CD14-positive monocyte (primary cell): Measurements from ENCODE around the gene TOP2A. TPM values are rescaled to one million over a fixed set of nuclear protein-coding genes. Genes with fewer than 3 reads are reported as not detected.
"Not testable (repeated sequence)": the region's sequence is repeated elsewhere in the genome, so short reads cannot be mapped to it uniquely, and the experiment has no call there.

Experiments used
- DNase-seq, 3 donors: peaks; one replicate each; pipeline ENCODE4 v3.0.0-alpha.2; 2011 to 2022
- H2AFZ ChIP-seq: 2 replicates; pipeline ENCODE4 v1.6.0; 2012; ENCODE audit warnings: mild to moderate bottlenecking, low read depth, low read length, inconsistent platforms; ENCODE audit not compliant: insufficient read depth, poor library complexity, severe bottlenecking
- H3K27ac ChIP-seq, 2 donors: 1 replicate in 1 of 2; 2 replicates in 1 of 2; pipeline ENCODE4 v1.5.1; 2012 to 2013; ENCODE audit warnings: low read length in 2 of 2, control low read depth in 1 of 2, inconsistent platforms in 1 of 2, low read depth in 1 of 2, mild to moderate bottlenecking in 1 of 2
- H3K27me3 ChIP-seq, 2 donors: one replicate each; pipeline versions ENCODE4 v1.6.0 to v1.6.1; 2011 to 2013; ENCODE audit warnings: low read length in 2 of 2; ENCODE audit not compliant: control insufficient read depth in 2 of 2, insufficient read depth in 2 of 2
- H3K36me3 ChIP-seq, 2 donors: replicated peaks in 1 of 2; 1 replicate in 1 of 2; 2 replicates in 1 of 2; pipeline versions ENCODE4 v1.5.1 to v1.6.1; 2012 to 2013; ENCODE audit warnings: low read length in 2 of 2, control low read depth in 1 of 2, inconsistent platforms in 1 of 2, mild to moderate bottlenecking in 1 of 2; ENCODE audit not compliant: insufficient read depth in 2 of 2, control insufficient read depth in 1 of 2
- H3K4me1 ChIP-seq, 2 donors: 1 replicate in 1 of 2; 2 replicates in 1 of 2; pipeline versions ENCODE4 v1.5.1 to v1.6.1; 2012 to 2013; ENCODE audit warnings: low read length in 2 of 2, control low read depth in 1 of 2, inconsistent platforms in 1 of 2, mild to moderate bottlenecking in 1 of 2, moderate library complexity in 1 of 2; ENCODE audit not compliant: insufficient read depth in 2 of 2, control insufficient read depth in 1 of 2
- H3K4me2 ChIP-seq: replicated peaks from 2 replicates; pipeline ENCODE3; 2012; ENCODE audit warnings: low read length, moderate library complexity, mild to moderate bottlenecking; ENCODE audit not compliant: poor library complexity, severe bottlenecking; ENCODE audit errors: extremely low read depth
- H3K4me3 ChIP-seq, 3 experiments: fragments of 200-600 bp in 1 of 3; sonication (generic) in 1 of 3; replicated peaks in 1 of 3; 1 replicate in 2 of 3; 2 replicates in 1 of 3; pipeline ENCODE4 v1.5.1; 2011 to 2013; ENCODE audit warnings: low read length in 3 of 3, mild to moderate bottlenecking in 3 of 3, control low read depth in 2 of 3, low read depth in 2 of 3, inconsistent platforms in 1 of 3, moderate library complexity in 1 of 3
- H3K79me2 ChIP-seq: 2 replicates; pipeline ENCODE4 v1.6.0; 2012; ENCODE audit warnings: mild to moderate bottlenecking, control low read depth, inconsistent platforms, low read length, moderate library complexity; ENCODE audit not compliant: insufficient read depth
- H3K9ac ChIP-seq: 2 replicates; pipeline ENCODE4 v1.6.0; 2017; ENCODE audit warnings: low read length, mild to moderate bottlenecking; ENCODE audit not compliant: insufficient read depth, poor library complexity, severe bottlenecking
- H3K9me3 ChIP-seq, 2 donors: replicated peaks in 1 of 2; 1 replicate in 1 of 2; 2 replicates in 1 of 2; pipeline versions ENCODE4 v1.5.1 to v1.6.1; 2012 to 2013; ENCODE audit warnings: low read length in 2 of 2, control low read depth in 1 of 2; ENCODE audit not compliant: control insufficient read depth in 1 of 2, insufficient read depth in 1 of 2
- H4K20me1 ChIP-seq: 2 replicates; pipeline ENCODE4 v1.6.0; 2012; ENCODE audit warnings: mild to moderate bottlenecking, low read length, control low read depth, moderate library complexity; ENCODE audit not compliant: insufficient read depth
- H3K27ac Mint-ChIP-seq, 7 donors: one replicate each; pipeline ENCODE4 v1.8.0; 2020; ENCODE audit warnings: mild to moderate bottlenecking in 7 of 7, mixed read lengths in 7 of 7, moderate library complexity in 6 of 7, inconsistent platforms in 2 of 7
- H3K27me3 Mint-ChIP-seq, 3 donors: one replicate each; pipeline ENCODE4 v1.8.0; 2021 to 2022; ENCODE audit warnings: low read depth in 3 of 3, mild to moderate bottlenecking in 3 of 3, mixed read lengths in 3 of 3, moderate library complexity in 3 of 3, inconsistent platforms in 1 of 3
- H3K36me3 Mint-ChIP-seq, 2 donors: one replicate each; pipeline ENCODE4 v1.8.0; 2020; ENCODE audit warnings: mixed read lengths in 2 of 2, inconsistent platforms in 1 of 2, mild to moderate bottlenecking in 1 of 2
- H3K4me1 Mint-ChIP-seq: one replicate; pipeline ENCODE4 v1.8.0; 2020; ENCODE audit warnings: mild to moderate bottlenecking, mixed read lengths
- H3K4me3 Mint-ChIP-seq, 2 donors: one replicate each; pipeline ENCODE4 v1.8.0; 2020; ENCODE audit warnings: mild to moderate bottlenecking in 2 of 2, mixed read lengths in 2 of 2, moderate library complexity in 1 of 2
- H3K9me3 Mint-ChIP-seq, 7 donors: one replicate each; pipeline ENCODE4 v1.8.0; 2020 to 2022; ENCODE audit warnings: mixed read lengths in 7 of 7, mild to moderate bottlenecking in 6 of 7, moderate library complexity in 6 of 7, inconsistent platforms in 2 of 7
- CTCF ChIP-seq: fragments of 200-600 bp; IDR thresholded peaks from one replicate; pipeline ENCODE4 v1.8.0; 2022; ENCODE audit warnings: antibody characterized with exemption, mild to moderate bottlenecking
- WGBS: methylation state at CpG from one replicate; pipeline ENCODE4 v1.1.5; 2013; ENCODE audit warnings: missing lambda C conversion rate; ENCODE audit not compliant: insufficient coverage; 5-methylcytosine and 5-hydroxymethylcytosine counted together
- intact Hi-C, 2 donors: fragments of 100-400 bp; cut with micrococcal nuclease; formaldehyde crosslinking; loops; one replicate each; pipeline versions ENCODE4 v1.15.0 to v1.15.1; 2023
- polyA plus RNA-seq, 3 donors: library from polyadenylated mRNA; depleted of rRNA in 1 of 3; unstranded in 2 of 3; stranded (reverse) in 1 of 3; fragments of 300-500 nt in 2 of 3; fragments of >200 nt in 1 of 3; fragmentation: Illumina TruSeq in 2 of 3; gene quantifications; 1 replicate in 2 of 3; 2 replicates in 1 of 3; pipeline ENCODE4 v1.2.3, GENCODE V29; 2012 to 2021

Gene TOP2A
- polyA plus RNA-seq, 3 donors = 0.01 to 0.94 (median 0.28) TPM

- Histone ChIP-seq H3K36me3 (peaks cover 0 to 15% of the 10 kb centered on the region in 2 donors), H3K4me2 (peak overlapping the region; percentile 99), H3K79me2 (peaks cover 60% of the 10 kb centered on the region), H3K9ac (peak overlapping the region; percentile 68), H3K9me3 (no peaks in the 10 kb centered on the region), H3K4me1 (peaks cover 39 to 47% of the 10 kb centered on the region in 2 donors), H4K20me1 (no peaks in the 10 kb centered on the region), H2AFZ (peak overlapping the region; percentile 98), H3K27ac (no peak overlapping the region), H3K4me3 (peak overlapping the region in 1 of 3 experiments; percentile 92), H3K27me3 (no peaks in the 10 kb centered on the region)
- peaks cover 2 to 11% of the 10 kb centered on the region in 2 donors for H3K36me3 Mint-ChIP-seq
- peaks cover 0 to 2% (median 0%) of the 10 kb centered on the region in 7 donors for H3K9me3 Mint-ChIP-seq
- TF ChIP-seq CTCF = no peak
- no peaks in the 10 kb centered on the region for H3K27me3 Mint-ChIP-seq
- WGBS = no CpG with 5 or more reads among the region's 3 CpGs
- H3K27ac Mint-ChIP-seq = no peak overlapping the region
- peak overlapping the region in 1 of 2 donors; percentile 100 for H3K4me3 Mint-ChIP-seq
- no peak for DNase-seq
- H3K4me1 Mint-ChIP-seq = peaks cover 33% of the 10 kb centered on the region
- intact Hi-C loops = loop anchor here in 1 of 2 donors (5.0 to 10.0 kb wide), 3 partner anchors 59 to 212 kb away; no protein-coding TSS in a partner anchor
These were observed 1.0 kb downstream of the TOP2A start for GRCh38 chr17:40416671-40417070.

GRCh38 chr17:40415390-40415789 lies 2.3 kb downstream of the TOP2A start:
- Mint-ChIP-seq H3K4me3 (peak overlapping the region; percentile 69 to 71), H3K27me3 (no peaks in the 10 kb centered on the region), H3K27ac (peak overlapping the region in 6 of 7 donors; percentile 54 to 87 (median 80)), H3K36me3 (peaks cover 6 to 22% of the 10 kb centered on the region in 2 donors), H3K4me1 (peaks cover 33% of the 10 kb centered on the region), H3K9me3 (no peaks in the 10 kb centered on the region)
- Histone ChIP-seq H2AFZ (no peak overlapping the region), H3K27ac (no peak overlapping the region), H3K36me3 (peaks cover 7 to 28% of the 10 kb centered on the region in 2 donors), H3K4me1 (peaks cover 39 to 47% of the 10 kb centered on the region in 2 donors), H3K9ac (no peak overlapping the region), H3K4me3 (peak overlapping the region in 2 of 3 experiments; percentile 4 to 61), H3K27me3 (no peaks in the 10 kb centered on the region), H4K20me1 (no peaks in the 10 kb centered on the region), H3K9me3 (no peaks in the 10 kb centered on the region), H3K79me2 (peaks cover 70% of the 10 kb centered on the region), H3K4me2 (peak overlapping the region; percentile 46)
- WGBS = no CpG with 5 or more reads among the region's 3 CpGs
- intact Hi-C loops = loop anchor here (1.0 to 10.0 kb wide), 4 partner anchors 57 to 211 kb away; no protein-coding TSS in a partner anchor
- DNase-seq = peak in 2 of 3 donors; percentile 44 to 65
- peak; percentile 87 for TF ChIP-seq CTCF

- Mint-ChIP-seq H3K36me3 (peaks cover 11 to 33% of the 10 kb centered on the region in 2 donors), H3K4me1 (peaks cover 26% of the 10 kb centered on the region), H3K27ac (peak overlapping the region in 3 of 7 donors; percentile 30 to 68 (median 65))
- 100% methylated on average over 2 of the region's 4 CpGs for WGBS
- not testable (repeated sequence) for H3K4me3 ChIP-seq, H2AFZ ChIP-seq, H4K20me1 ChIP-seq, H3K9me3 Mint-ChIP-seq, H3K27me3 ChIP-seq, H3K27me3 Mint-ChIP-seq, H3K9ac ChIP-seq, H3K27ac ChIP-seq, H3K4me3 Mint-ChIP-seq, H3K4me2 ChIP-seq, DNase-seq, H3K9me3 ChIP-seq
- H3K36me3 ChIP-seq = peaks cover 8 to 39% of the 10 kb centered on the region in 2 donors
- intact Hi-C loops = loop anchor here (5.0 to 10.0 kb wide), 2 partner anchors 112 to 210 kb away; no protein-coding TSS in a partner anchor
- peaks cover 71% of the 10 kb centered on the region for H3K79me2 ChIP-seq
- peaks cover 30 to 38% of the 10 kb centered on the region in 2 donors for H3K4me1 ChIP-seq
These were observed 3.4 kb downstream of the TOP2A start for GRCh38 chr17:40414312-40414711.
